Measurements from ENCODE around the gene FAM181A. TPM values are rescaled to one million over a fixed set of nuclear protein-coding genes. Genes with fewer than 3 reads are reported as not detected.

Gene FAM181A
- not detected for total RNA-seq

DNA sequence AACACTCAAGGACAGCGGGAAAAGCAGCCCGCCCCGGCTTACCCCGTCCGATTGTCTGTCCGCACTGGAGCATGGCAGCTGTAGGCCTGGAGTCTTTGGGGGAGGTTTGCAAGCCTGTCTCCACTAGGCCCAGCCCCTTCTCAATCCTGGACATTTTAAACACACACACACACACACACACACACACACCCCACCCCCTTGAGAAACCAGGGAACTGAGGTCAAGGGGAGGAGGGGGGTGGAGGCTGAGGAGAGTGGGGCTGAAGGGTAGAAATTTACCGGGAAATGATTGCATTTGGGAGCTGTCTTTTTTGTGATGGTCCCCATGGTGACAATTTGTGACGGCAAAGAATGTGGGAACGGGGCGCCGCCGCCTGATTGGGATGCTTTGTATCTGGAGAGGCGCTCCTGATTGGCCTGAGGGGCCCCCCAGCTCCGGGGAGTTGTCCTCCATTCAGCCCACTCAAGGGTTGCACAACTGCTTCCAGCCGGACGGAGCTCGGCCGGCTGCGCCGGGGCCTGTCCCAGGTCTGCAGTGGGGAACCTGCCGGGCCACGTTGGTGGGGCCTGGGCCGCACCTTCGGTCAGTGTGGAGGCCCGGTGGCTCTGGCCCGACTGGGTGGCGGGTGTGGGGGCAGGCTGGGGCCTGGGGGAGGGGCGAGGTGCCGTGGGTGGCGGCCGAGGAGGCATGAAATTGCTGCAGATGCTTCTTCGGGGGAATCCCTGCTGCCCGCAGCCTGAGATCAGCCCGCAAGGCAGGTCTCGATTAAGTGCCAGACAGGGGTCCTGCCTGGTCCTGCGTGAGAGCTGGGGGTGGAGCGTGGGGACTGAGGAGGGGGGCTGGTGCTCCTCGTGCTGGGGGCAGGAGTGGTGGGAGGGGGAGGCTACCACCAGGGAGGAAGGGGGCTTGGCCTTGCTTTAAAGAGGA, at the start of gene FAM181A:
Gene FAM181A (plus strand): TSS at position 472 of the 927 bp plus-strand sequence. CDS start 942 bp downstream, outside the sequence.
- no peak within 1 kb of the TSS for H3K4me3 Mint-ChIP-seq
- H3K27me3 Mint-ChIP-seq: no peaks in the 10 kb centered on the region
- CTCF ChIA-PET: interaction anchor here (1.0 to 2.1 kb wide), 2 partner anchors 9 to 13 kb away, joined by 3 to 8 read pairs; no protein-coding TSS in a partner anchor
- no peak for DNase-seq
- no peaks in the 10 kb centered on the region for H3K4me1 Mint-ChIP-seq
- POLR2A ChIA-PET: interaction anchor here (0.6 kb wide), 1 partner anchor 523 kb away, joined by 10 read pairs; no protein-coding TSS in a partner anchor
- H3K9me3 Mint-ChIP-seq: no peaks in the 10 kb centered on the region
- H3K36me3 Mint-ChIP-seq (ENCODE audit: low read depth): no peaks in the 10 kb centered on the region
- H3K27ac Mint-ChIP-seq: no peak within 1 kb of the TSS

DNA sequence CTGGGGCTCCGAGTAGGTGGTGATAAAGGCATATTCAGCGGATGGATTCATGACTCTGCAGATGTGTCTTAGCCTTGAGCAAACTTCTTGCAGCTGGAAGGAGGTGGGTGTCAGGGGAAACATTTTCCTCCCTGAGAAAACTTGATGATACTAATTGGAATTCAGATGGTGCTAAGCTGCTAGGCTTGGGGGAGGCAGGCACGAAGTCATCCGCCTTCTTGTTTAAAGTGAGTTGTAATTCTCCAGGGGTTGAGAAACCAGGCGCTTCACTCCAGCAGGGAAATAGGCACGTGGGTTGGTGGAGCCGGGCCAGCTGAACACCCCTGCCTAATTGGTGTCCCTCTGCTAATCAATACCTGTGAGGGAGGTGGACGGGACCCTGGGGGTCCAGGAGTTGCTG, 48.9 kb upstream of the FAM181A start:
- Mint-ChIP-seq H3K4me3 (no peak overlapping the region), H3K36me3 (ENCODE audit: low read depth) (no peaks in the 10 kb centered on the region), H3K4me1 (no peaks in the 10 kb centered on the region), H3K27ac (no peak overlapping the region), H3K9me3 (no peaks in the 10 kb centered on the region), H3K27me3 (peaks cover 4% of the 10 kb centered on the region)
- no peak for DNase-seq
- ChIA-PET POLR2A (no interaction called here), CTCF (no interaction called here)

DNA sequence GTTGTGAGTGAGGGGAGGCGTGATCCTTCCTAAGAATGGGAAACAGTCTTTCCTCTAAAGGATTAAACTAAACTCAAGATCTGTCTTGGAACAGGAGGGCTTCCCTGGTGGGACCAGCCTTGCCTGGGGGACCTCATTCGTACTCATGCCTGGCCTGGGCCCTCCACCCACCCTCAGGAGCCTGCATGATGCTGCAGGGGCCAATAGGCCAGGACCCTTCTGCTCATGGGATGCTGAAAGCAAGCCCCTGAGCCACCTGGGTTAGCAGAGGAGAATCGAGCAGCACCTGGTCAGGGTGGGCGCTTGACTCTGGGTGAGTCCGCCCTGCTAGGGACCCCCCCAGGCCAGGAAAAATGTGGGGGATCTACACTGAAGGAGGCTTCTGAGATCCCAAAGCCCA, 48.3 kb upstream of the FAM181A start:
- H3K4me1 Mint-ChIP-seq: no peaks in the 10 kb centered on the region
- H3K9me3 Mint-ChIP-seq: no peaks in the 10 kb centered on the region
- no peak for DNase-seq
- POLR2A ChIA-PET: no interaction called here
- H3K36me3 Mint-ChIP-seq (ENCODE audit: low read depth): no peaks in the 10 kb centered on the region
- no peak overlapping the region for H3K27ac Mint-ChIP-seq
- CTCF ChIA-PET: no interaction called here
- H3K4me3 Mint-ChIP-seq: no peak overlapping the region
- H3K27me3 Mint-ChIP-seq: peaks cover 4% of the 10 kb centered on the region

DNA sequence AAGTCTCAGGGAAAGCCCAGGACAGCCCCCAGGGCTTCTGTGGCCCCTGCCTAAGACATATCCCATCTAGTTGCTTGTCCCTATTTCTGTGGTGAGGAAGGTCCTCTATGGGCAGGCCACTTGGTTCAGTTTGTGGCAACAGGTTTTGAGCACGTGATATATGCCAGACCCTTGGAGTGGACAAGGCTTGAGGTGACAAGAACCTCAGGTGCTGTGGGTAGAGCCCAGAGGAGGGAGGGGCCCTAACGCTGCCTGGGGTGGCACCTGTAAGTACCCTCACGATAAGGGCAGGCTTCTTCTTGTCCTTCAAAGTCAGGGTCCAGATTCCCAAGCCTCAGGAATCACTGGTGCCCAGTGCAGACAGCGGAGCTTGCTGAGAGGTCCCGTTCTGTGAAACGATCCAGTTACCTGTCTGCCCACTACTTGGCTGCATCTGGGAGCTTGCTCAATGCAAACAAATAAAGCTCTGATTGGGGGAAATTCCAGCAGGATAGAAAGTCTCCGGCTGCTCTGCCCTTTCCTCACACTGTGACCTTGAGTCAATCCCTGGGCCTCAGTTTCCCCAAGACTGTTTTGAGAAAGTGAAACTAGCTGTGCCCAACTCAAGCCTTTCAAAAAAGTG, 47.7 kb upstream of the FAM181A start:
- ChIA-PET POLR2A (no interaction called here), CTCF (no interaction called here)
- Mint-ChIP-seq H3K4me1 (peaks cover under 1% of the 10 kb centered on the region), H3K4me3 (no peak overlapping the region), H3K36me3 (ENCODE audit: low read depth) (no peaks in the 10 kb centered on the region), H3K9me3 (peaks cover under 1% of the 10 kb centered on the region), H3K27me3 (peaks cover 4% of the 10 kb centered on the region), H3K27ac (no peak overlapping the region)
- no peak for DNase-seq

DNA sequence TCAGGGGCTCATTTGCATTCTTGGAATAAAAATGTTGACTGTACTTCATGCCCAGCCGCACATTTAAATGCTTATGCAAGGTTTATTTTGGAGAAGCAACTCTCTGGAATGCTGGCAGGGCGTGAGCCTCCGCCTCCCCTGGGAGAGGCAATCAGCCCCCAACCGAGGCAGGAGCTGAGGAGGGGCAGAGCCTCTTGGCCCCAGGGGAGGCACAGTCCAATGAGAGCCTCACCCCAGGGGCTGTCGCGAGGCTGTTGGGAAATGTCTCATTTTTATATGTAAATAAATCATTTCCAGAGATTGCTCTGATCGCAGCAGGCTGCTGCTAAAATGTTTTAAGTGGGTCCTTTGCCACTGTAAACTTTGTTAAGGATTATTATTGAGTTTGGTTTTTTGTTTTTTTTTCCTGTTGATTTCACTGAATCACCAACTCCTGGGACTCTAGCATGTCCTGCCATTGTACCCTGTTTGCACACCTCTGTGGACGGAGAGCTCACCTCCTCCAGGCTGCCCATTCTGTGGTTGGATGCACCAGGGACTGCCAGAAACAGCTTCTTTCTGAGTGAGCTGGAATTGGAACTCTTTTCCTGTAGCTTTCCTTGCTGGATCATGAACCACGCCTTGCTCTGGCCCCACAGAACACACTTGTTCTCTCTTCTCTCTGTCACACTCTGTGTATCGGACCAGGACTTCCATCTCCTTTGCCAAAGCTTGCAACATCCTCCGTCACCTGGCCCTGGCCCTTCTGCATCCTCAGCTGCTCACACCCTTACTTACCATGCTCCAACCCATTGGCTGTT, 46.9 kb upstream of the FAM181A start:
- Mint-ChIP-seq H3K4me3 (no peak overlapping the region), H3K27me3 (peaks cover 10% of the 10 kb centered on the region), H3K27ac (no peak overlapping the region), H3K9me3 (peaks cover 6% of the 10 kb centered on the region), H3K36me3 (ENCODE audit: low read depth) (no peaks in the 10 kb centered on the region), H3K4me1 (peaks cover 7% of the 10 kb centered on the region)
- POLR2A ChIA-PET: no interaction called here
- DNase-seq: no peak
- CTCF ChIA-PET: no interaction called here

DNA sequence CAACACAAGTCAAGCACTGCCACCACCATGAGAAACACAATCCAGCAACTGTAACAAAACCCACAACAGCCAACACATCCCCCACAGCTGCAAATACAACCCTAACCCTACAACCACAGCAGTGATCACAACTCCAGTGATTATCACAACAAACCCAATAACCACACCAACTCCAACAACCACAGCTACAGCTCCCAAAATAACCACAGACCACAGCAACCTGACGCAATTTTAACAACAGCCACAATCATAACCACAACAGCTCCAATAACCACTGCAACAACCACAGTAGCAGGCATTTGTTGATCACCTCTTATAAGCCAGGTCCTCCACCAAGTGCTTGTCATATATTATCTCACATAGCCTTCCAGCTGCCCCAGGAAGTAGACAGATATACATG, 42.2 kb upstream of the FAM181A start:
- peak overlapping the region; percentile 17 for H3K27ac Mint-ChIP-seq
- peaks cover 31% of the 10 kb centered on the region for H3K27me3 Mint-ChIP-seq
- peaks cover 7% of the 10 kb centered on the region for H3K4me1 Mint-ChIP-seq
- CTCF ChIA-PET: interaction anchor here (0.7 kb wide), 1 partner anchor 11 kb away, joined by 4 read pairs; no protein-coding TSS in a partner anchor
- no peak for DNase-seq
- POLR2A ChIA-PET: no interaction called here
- peaks cover 6% of the 10 kb centered on the region for H3K9me3 Mint-ChIP-seq
- no peak overlapping the region for H3K4me3 Mint-ChIP-seq
- no peaks in the 10 kb centered on the region for H3K36me3 Mint-ChIP-seq (ENCODE audit: low read depth)

DNA sequence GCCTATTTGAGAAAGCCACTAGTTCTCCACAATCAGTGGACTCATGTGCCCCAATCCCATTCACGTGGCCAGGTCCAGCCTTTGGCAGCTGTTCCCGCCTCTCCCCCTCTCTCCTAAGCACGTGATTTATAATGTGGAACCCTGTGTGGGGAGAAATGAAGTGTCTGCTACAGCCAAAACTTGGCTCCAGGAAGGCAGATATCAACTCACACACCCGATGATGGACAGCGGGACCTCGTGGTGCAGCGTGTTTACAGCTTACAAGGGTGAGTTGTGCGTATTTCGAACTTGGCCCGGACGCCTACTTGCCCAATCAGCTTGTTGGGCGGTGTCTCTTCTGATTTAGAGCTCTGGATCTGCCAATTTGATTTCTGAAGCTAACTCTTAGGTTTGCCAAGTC, 38.1 kb upstream of the FAM181A start:
- peaks cover 7% of the 10 kb centered on the region for H3K4me1 Mint-ChIP-seq
- ChIA-PET CTCF (interaction anchor here (0.5 to 2.1 kb wide), 2 partner anchors 51 to 191 kb away, joined by 3 to 5 read pairs; no protein-coding TSS in a partner anchor), POLR2A (no interaction called here)
- no peaks in the 10 kb centered on the region for H3K36me3 Mint-ChIP-seq (ENCODE audit: low read depth)
- DNase-seq: no peak
- no peak overlapping the region for H3K4me3 Mint-ChIP-seq
- H3K9me3 Mint-ChIP-seq: peaks cover 6% of the 10 kb centered on the region
- peaks cover 36% of the 10 kb centered on the region for H3K27me3 Mint-ChIP-seq
- H3K27ac Mint-ChIP-seq: no peak overlapping the region

DNA sequence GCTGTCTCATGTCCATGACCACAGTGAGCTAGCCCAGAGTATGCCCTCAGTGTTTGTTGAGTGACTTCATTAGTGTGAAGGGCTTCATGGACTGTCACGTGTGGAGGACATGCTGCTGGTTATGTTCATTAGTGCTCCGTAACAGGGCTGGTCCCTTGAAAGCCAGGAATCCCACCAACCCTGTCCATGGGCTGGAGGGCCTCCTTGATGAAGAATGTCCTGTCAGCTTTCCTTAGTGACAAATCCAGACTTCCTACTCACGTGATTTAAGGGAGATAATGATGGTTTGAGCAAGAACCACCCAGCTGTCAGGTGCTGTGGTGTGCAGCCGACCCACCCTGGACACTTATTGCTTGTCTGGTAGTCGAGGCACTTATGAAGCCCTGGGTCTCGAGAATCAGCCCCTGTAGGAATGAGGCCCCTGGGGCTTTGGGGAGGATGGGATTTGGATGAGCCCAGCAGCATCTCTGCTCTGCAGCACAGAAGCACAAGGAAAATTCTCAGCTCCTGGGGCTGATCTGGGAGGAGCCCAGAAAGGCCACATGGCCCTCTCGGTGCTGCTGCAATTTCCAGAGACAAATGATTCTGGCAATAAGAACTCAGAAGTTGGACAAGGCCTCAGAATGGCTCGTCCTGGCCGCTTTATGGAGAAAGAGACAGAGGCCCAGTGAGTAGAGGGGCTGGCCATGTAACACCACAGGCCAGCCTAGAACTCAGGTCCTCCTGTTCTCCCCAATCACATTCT, 37.2 kb upstream of the FAM181A start:
- ChIA-PET POLR2A (no interaction called here), CTCF (interaction anchor here (0.5 to 2.1 kb wide), 2 partner anchors 50 to 671 kb away, joined by 4 to 5 read pairs; no protein-coding TSS in a partner anchor)
- peaks cover 2% of the 10 kb centered on the region for H3K4me1 Mint-ChIP-seq
- no peak overlapping the region for H3K27ac Mint-ChIP-seq
- H3K27me3 Mint-ChIP-seq: peaks cover 32% of the 10 kb centered on the region
- no peaks in the 10 kb centered on the region for H3K36me3 Mint-ChIP-seq (ENCODE audit: low read depth)
- no peak for DNase-seq
- peaks cover 2% of the 10 kb centered on the region for H3K9me3 Mint-ChIP-seq
- no peak overlapping the region for H3K4me3 Mint-ChIP-seq

DNA sequence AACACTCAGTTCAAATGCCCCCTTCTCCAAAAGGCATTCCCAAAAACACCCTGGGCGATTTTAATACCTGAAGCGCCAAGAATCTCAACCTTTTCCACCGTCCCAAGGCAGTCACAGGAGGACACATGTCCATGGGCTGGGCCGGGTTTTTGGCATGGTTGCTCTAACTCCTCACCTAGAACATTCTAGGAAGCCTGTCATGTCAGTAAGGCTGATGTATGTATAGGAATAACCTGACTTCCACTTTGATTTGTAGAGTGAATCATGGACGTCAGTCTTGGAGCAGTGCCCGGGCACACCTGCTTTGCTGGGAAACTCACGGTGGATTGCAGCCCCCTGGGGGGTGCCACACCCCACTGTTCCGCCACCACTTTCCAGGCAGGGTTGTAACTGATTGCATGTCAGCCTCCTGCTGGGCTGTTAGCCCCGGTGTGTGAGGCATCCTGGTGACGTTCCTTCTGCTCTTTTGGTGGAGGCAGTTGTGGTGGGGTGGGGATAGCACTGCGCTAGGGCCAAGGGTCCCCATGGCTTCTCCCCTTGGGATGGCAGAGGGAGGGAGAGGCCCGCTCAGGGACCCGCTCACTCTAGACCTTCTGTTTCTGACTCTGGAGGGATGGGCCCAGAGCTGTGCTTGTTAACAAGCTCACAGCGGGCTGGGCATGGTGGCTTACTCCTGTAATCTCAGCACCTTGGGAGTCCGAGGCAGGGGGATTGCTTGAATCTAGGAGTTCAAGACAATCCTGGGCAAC, 35.2 kb upstream of the FAM181A start:
- CTCF ChIA-PET: no interaction called here
- Mint-ChIP-seq H3K27me3 (peaks cover 22% of the 10 kb centered on the region), H3K9me3 (no peaks in the 10 kb centered on the region), H3K4me1 (no peaks in the 10 kb centered on the region), H3K27ac (no peak overlapping the region), H3K4me3 (no peak overlapping the region), H3K36me3 (ENCODE audit: low read depth) (no peaks in the 10 kb centered on the region)
- no peak for DNase-seq
- POLR2A ChIA-PET: no interaction called here

DNA sequence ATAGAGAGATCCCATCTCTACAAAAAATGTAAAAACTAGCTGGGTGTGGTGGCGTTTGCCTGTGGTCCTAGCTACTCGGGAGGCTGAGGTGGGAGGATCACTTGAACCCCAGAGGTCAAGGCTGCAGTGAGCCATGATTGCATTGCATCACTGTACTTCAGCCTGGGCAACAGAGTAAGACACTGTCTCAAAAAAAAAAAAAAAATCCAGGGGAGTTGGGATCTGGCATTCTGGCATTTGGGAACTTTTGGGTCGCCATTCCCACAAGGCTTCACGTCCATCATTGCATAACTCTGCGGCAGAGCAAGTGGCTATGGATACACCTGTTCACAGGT, 34.7 kb upstream of the FAM181A start:
- H3K4me3 Mint-ChIP-seq: no peak overlapping the region
- H3K27me3 Mint-ChIP-seq: peaks cover 20% of the 10 kb centered on the region

DNA sequence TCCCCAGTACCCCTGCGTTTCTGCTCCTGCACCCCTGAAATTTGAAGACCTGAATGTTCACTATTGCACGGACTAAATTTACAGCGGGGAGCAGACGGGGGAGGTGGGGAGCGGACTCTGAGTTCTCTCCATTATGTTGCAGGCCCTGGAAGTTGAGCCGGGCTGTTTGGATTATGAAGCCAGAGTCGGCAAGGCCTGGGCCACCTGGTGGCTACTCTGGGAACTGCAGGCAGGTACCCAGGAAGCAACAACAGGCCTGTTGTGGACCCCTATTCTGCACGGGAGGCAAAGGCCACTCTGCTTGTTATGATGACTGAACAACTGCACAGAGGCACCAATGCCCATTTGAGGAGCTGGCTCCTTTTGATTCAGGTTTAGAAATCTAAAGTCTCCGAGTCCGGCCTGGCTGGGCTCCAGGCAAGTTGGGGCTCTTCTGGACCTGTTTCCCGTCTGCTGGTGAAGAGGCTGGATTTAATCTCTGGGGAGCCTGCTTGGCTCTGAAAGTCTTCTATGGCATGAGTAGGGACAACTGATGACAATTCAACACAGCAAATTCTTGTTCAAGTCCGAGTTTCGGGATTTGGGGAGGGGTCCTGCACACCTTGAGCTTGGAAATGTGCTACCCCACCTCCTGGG, 34.1 kb upstream of the FAM181A start:
- Mint-ChIP-seq H3K27me3 (peaks cover 19% of the 10 kb centered on the region), H3K4me3 (no peak overlapping the region), H3K27ac (no peak overlapping the region), H3K4me1 (no peaks in the 10 kb centered on the region), H3K9me3 (no peaks in the 10 kb centered on the region), H3K36me3 (ENCODE audit: low read depth) (no peaks in the 10 kb centered on the region)
- DNase-seq: peak; percentile 71
- ChIA-PET CTCF (no interaction called here), POLR2A (no interaction called here)

More for the DNA sequence above, 34.7 kb upstream of the FAM181A start:
- DNase-seq: no peak
- ChIA-PET POLR2A (no interaction called here), CTCF (no interaction called here)
- Mint-ChIP-seq H3K36me3 (ENCODE audit: low read depth) (no peaks in the 10 kb centered on the region), H3K4me1 (no peaks in the 10 kb centered on the region), H3K27ac (no peak overlapping the region), H3K9me3 (no peaks in the 10 kb centered on the region)

Data from activated CD4-positive, alpha-beta T cell treated with anti-CD3 and anti-CD28 coated beads, Interleukin-2, amount 10 ng/mL, durations not matched to agents 7 days and 5 days (primary cell).